HEK293 (cell line): ENCODE measurements around the gene BORCS6.

ENCODE experiments used
- BCL11A ChIP-seq: fragments of 450-650 bp; formaldehyde crosslinking; IDR thresholded peaks from 2 replicates; pipeline ENCODE4 v1.5.1; 2016; ENCODE audit warnings: low read depth, missing biosample characterization, missing genetic modification characterization
- HOXA7 ChIP-seq: sonication (generic); formaldehyde crosslinking; IDR thresholded peaks from 2 replicates; pipeline ENCODE4 v1.8.1; 2022; ENCODE audit warnings: missing genetic modification reagents, borderline replicate concordance
- MZF1 ChIP-seq: fragments of 450-650 bp; formaldehyde crosslinking; IDR thresholded peaks from 2 replicates; pipeline ENCODE4 v1.5.1; 2017; ENCODE audit warnings: missing biosample characterization, missing genetic modification characterization, borderline replicate concordance
- OSR2 ChIP-seq: fragments of 450-650 bp; formaldehyde crosslinking; IDR thresholded peaks from 2 replicates; pipeline ENCODE4 v1.5.1; 2016; ENCODE audit warnings: missing biosample characterization, missing genetic modification characterization
- RBAK ChIP-seq: fragments of 450-650 bp; formaldehyde crosslinking; IDR thresholded peaks from 2 replicates; pipeline ENCODE4 v1.5.1; 2016; ENCODE audit warnings: missing biosample characterization, missing genetic modification characterization
- REPIN1 ChIP-seq: fragments of 450-650 bp; formaldehyde crosslinking; IDR thresholded peaks from 2 replicates; pipeline ENCODE4 v1.5.1; 2017; ENCODE audit warnings: missing biosample characterization, missing genetic modification characterization, low read depth
- ZBTB17 ChIP-seq: fragments of 450-650 bp; formaldehyde crosslinking; IDR thresholded peaks from 2 replicates; pipeline ENCODE4 v1.5.1; 2016; ENCODE audit warnings: missing biosample characterization, missing genetic modification characterization
- ZNF114 ChIP-seq: fragments of 450-650 bp; formaldehyde crosslinking; IDR thresholded peaks from 2 replicates; pipeline ENCODE4 v1.5.0; 2017; ENCODE audit warnings: missing biosample characterization, missing genetic modification characterization
- ZNF121 ChIP-seq: fragments of 450-650 bp; formaldehyde crosslinking; IDR thresholded peaks from 2 replicates; pipeline ENCODE4 v1.5.1; 2016; ENCODE audit warnings: missing biosample characterization, missing genetic modification characterization
- ZNF132 ChIP-seq: fragments of 450-650 bp; formaldehyde crosslinking; IDR thresholded peaks from 2 replicates; pipeline ENCODE4 v1.5.1; 2017; ENCODE audit warnings: missing biosample characterization, missing genetic modification characterization, borderline replicate concordance
- ZNF16 ChIP-seq: fragments of 450-650 bp; formaldehyde crosslinking; IDR thresholded peaks from 2 replicates; pipeline ENCODE4 v1.5.1; 2016; ENCODE audit warnings: low read depth, missing biosample characterization, missing genetic modification characterization
- ZNF175 ChIP-seq: fragments of 450-650 bp; formaldehyde crosslinking; IDR thresholded peaks from 2 replicates; pipeline ENCODE4 v1.5.1; 2016; ENCODE audit warnings: missing biosample characterization, missing genetic modification characterization
- ZNF211 ChIP-seq: fragments of 450-650 bp; formaldehyde crosslinking; IDR thresholded peaks from 2 replicates; pipeline ENCODE4 v1.5.1; 2016; ENCODE audit warnings: low read depth, missing biosample characterization, missing genetic modification characterization
- ZNF266 ChIP-seq: fragments of 450-650 bp; formaldehyde crosslinking; IDR thresholded peaks from 2 replicates; pipeline ENCODE4 v1.5.1; 2016; ENCODE audit warnings: missing biosample characterization, missing genetic modification characterization, low read depth
- ZNF302 ChIP-seq: fragments of 450-650 bp; formaldehyde crosslinking; IDR thresholded peaks from 2 replicates; pipeline ENCODE4 v1.5.1; 2016; ENCODE audit warnings: missing biosample characterization, missing genetic modification characterization, low read depth
- ZNF354C ChIP-seq: fragments of 450-650 bp; formaldehyde crosslinking; IDR thresholded peaks from 2 replicates; pipeline ENCODE4 v1.5.1; 2016; ENCODE audit warnings: missing biosample characterization, missing genetic modification characterization, low read depth, borderline replicate concordance
- ZNF366 ChIP-seq: fragments of 450-650 bp; formaldehyde crosslinking; conservative IDR thresholded peaks from 2 replicates; pipeline ENCODE4 v1.5.1; 2016; ENCODE audit warnings: missing biosample characterization, missing genetic modification characterization
- ZNF391 ChIP-seq: fragments of 450-650 bp; formaldehyde crosslinking; IDR thresholded peaks from 2 replicates; pipeline ENCODE4 v1.5.1; 2016; ENCODE audit warnings: low read depth, missing biosample characterization, missing genetic modification characterization, borderline replicate concordance
- ZNF394 ChIP-seq: fragments of 450-650 bp; formaldehyde crosslinking; IDR thresholded peaks from 2 replicates; pipeline ENCODE4 v1.5.1; 2016; ENCODE audit warnings: missing biosample characterization, missing genetic modification characterization, mild to moderate bottlenecking, moderate library complexity, borderline replicate concordance
- ZNF416 ChIP-seq: fragments of 450-650 bp; formaldehyde crosslinking; IDR thresholded peaks from 2 replicates; pipeline ENCODE4 v1.5.1; 2016; ENCODE audit warnings: missing biosample characterization, missing genetic modification characterization
- ZNF660 ChIP-seq: fragments of 450-650 bp; IDR thresholded peaks from 2 replicates; pipeline ENCODE4 v1.5.1; 2018; ENCODE audit warnings: missing biosample characterization, mild to moderate bottlenecking, missing genetic modification characterization
- ZNF768 ChIP-seq: fragments of 450-650 bp; formaldehyde crosslinking; IDR thresholded peaks from 2 replicates; pipeline ENCODE4 v1.5.1; 2018; ENCODE audit warnings: missing biosample characterization, mild to moderate bottlenecking, missing genetic modification characterization
- ZNF791 ChIP-seq: fragments of 450-650 bp; formaldehyde crosslinking; IDR thresholded peaks from 2 replicates; pipeline ENCODE4 v1.5.1; 2016; ENCODE audit warnings: missing biosample characterization, missing genetic modification characterization
- ZNF843 ChIP-seq: fragments of 450-650 bp; formaldehyde crosslinking; IDR thresholded peaks from 2 replicates; pipeline ENCODE4 v1.5.1; 2016; ENCODE audit warnings: missing biosample characterization, missing genetic modification characterization
- TF ChIP-seq, protein P1 (sequence below): fragments of 450-650 bp; formaldehyde crosslinking; IDR thresholded peaks from 2 replicates; pipeline ENCODE4 v1.5.1; 2017; ENCODE audit warnings: missing biosample characterization, missing genetic modification characterization
- TF ChIP-seq, protein P2 (sequence below): fragments of 450-650 bp; formaldehyde crosslinking; IDR thresholded peaks from 2 replicates; pipeline ENCODE4 v1.5.1; 2016; ENCODE audit warnings: missing biosample characterization, missing genetic modification characterization
- TF ChIP-seq, protein P3 (sequence below): fragments of 450-650 bp; formaldehyde crosslinking; IDR thresholded peaks from 2 replicates; pipeline ENCODE4 v1.5.1; 2016; ENCODE audit warnings: missing biosample characterization, missing genetic modification characterization
- TF ChIP-seq, protein P4 (sequence below): fragments of 450-650 bp; formaldehyde crosslinking; IDR thresholded peaks from 2 replicates; pipeline ENCODE4 v1.5.1; 2016; ENCODE audit warnings: missing biosample characterization, missing genetic modification characterization, low read depth
- TF ChIP-seq, protein P5 (sequence below): fragments of 450-650 bp; formaldehyde crosslinking; IDR thresholded peaks from 2 replicates; pipeline ENCODE4 v1.5.1; 2016; ENCODE audit warnings: missing biosample characterization, missing genetic modification characterization, borderline replicate concordance
- TF ChIP-seq, protein P6 (sequence below): fragments of 450-650 bp; formaldehyde crosslinking; IDR thresholded peaks from 2 replicates; pipeline ENCODE4 v1.5.1; 2017; ENCODE audit warnings: missing biosample characterization, missing genetic modification characterization

Gene BORCS6

DNA sequence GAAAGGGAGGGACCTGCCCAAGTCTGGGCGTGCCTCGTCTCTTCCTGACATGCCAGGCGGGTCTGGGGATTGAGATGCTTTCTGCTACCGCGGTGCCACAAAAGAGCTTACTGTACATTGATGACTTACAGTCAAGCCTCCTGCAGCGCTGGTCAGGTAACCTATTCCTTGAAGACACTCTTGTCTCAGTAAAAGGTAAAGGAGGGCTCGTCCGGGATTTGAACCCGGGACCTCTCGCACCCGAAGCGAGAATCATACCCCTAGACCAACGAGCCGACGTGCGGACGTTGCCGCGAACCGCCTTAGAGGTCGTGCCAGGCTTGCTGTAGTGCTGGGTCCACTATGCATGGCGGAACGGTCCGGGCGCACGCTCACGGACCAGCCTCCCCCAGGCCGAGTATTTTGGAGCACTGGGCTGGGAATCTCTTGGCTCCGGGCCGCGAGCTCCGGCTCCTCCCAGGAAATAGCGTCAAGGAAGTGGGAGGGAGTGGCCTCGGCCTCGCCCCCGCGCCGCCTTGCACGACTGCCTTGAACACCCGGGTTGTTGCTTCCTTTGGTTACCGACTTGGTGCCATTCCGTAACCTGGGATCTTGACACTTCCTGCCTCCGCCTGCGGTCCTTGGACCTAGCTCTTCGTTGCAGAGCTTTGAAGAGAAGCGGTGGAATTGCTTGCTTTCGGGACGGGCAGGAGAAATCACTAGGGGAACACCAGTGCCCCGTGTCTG lies 32.8 kb upstream of the BORCS6 start (continued):
- TF ChIP-seq ZNF266 (tag by site-specific recombination) (no peak; the same call in 1 of the 2 replicates), ZNF768 (tag by site-specific recombination) (no peak), ZNF354C (tag by site-specific recombination) (no peak), ZNF16 (tag by site-specific recombination) (no peak), RBAK (tag by site-specific recombination) (no peak), ZNF843 (peak; percentile 38; the same call in 1 of the 2 replicates), OSR2 (tag by site-specific recombination) (peak; percentile 57), ZNF791 (no peak), ZNF175 (tag by site-specific recombination) (no peak), ZNF416 (tag by site-specific recombination) (no peak), ZNF391 (tag by site-specific recombination) (peak; percentile 94), ZNF660 (tag by site-specific recombination) (peak; percentile 85; the same call in 1 of the 2 replicates), ZNF211 (tag by site-specific recombination) (no peak), ZNF302 (tag by site-specific recombination) (no peak), ZNF114 (tag by site-specific recombination) (no peak), ZNF132 (tag by site-specific recombination) (no peak), MZF1 (tag by site-specific recombination) (peak; percentile 33; the same call in 1 of the 2 replicates), ZBTB17 (tag by site-specific recombination) (peak; percentile 51; the same call in 1 of the 2 replicates), ZNF121 (tag by site-specific recombination) (no peak), ZNF394 (tag by site-specific recombination) (peak; percentile 64), REPIN1 (tag by site-specific recombination) (0 out of 2 replicates have a peak, but pooled peaks have one; percentile 9), ZNF366 (tag by site-specific recombination) (no peak), HOXA7 (no peak), BCL11A (tag by site-specific recombination) (peak; percentile 98)
- TF ChIP-seq, protein P1, sequence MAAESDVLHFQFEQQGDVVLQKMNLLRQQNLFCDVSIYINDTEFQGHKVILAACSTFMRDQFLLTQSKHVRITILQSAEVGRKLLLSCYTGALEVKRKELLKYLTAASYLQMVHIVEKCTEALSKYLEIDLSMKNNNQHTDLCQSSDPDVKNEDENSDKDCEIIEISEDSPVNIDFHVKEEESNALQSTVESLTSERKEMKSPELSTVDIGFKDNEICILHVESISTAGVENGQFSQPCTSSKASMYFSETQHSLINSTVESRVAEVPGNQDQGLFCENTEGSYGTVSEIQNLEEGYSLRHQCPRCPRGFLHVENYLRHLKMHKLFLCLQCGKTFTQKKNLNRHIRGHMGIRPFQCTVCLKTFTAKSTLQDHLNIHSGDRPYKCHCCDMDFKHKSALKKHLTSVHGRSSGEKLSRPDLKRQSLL (tag by site-specific recombination): peak; percentile 83; the same call in 1 of the 2 replicates
- TF ChIP-seq, protein P2, sequence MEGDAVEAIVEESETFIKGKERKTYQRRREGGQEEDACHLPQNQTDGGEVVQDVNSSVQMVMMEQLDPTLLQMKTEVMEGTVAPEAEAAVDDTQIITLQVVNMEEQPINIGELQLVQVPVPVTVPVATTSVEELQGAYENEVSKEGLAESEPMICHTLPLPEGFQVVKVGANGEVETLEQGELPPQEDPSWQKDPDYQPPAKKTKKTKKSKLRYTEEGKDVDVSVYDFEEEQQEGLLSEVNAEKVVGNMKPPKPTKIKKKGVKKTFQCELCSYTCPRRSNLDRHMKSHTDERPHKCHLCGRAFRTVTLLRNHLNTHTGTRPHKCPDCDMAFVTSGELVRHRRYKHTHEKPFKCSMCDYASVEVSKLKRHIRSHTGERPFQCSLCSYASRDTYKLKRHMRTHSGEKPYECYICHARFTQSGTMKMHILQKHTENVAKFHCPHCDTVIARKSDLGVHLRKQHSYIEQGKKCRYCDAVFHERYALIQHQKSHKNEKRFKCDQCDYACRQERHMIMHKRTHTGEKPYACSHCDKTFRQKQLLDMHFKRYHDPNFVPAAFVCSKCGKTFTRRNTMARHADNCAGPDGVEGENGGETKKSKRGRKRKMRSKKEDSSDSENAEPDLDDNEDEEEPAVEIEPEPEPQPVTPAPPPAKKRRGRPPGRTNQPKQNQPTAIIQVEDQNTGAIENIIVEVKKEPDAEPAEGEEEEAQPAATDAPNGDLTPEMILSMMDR (tag by site-specific recombination): no peak
- TF ChIP-seq, protein P3, sequence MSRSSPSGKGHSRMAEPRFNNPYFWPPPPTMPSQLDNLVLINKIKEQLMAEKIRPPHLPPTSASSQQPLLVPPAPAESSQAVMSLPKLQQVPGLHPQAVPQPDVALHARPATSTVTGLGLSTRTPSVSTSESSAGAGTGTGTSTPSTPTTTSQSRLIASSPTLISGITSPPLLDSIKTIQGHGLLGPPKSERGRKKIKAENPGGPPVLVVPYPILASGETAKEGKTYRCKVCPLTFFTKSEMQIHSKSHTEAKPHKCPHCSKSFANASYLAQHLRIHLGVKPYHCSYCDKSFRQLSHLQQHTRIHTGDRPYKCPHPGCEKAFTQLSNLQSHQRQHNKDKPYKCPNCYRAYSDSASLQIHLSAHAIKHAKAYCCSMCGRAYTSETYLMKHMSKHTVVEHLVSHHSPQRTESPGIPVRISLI: no peak
- TF ChIP-seq, protein P4, sequence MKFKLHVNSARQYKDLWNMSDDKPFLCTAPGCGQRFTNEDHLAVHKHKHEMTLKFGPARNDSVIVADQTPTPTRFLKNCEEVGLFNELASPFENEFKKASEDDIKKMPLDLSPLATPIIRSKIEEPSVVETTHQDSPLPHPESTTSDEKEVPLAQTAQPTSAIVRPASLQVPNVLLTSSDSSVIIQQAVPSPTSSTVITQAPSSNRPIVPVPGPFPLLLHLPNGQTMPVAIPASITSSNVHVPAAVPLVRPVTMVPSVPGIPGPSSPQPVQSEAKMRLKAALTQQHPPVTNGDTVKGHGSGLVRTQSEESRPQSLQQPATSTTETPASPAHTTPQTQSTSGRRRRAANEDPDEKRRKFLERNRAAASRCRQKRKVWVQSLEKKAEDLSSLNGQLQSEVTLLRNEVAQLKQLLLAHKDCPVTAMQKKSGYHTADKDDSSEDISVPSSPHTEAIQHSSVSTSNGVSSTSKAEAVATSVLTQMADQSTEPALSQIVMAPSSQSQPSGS (tag by site-specific recombination): no peak; the same call in 1 of the 2 replicates
- TF ChIP-seq, protein P5, sequence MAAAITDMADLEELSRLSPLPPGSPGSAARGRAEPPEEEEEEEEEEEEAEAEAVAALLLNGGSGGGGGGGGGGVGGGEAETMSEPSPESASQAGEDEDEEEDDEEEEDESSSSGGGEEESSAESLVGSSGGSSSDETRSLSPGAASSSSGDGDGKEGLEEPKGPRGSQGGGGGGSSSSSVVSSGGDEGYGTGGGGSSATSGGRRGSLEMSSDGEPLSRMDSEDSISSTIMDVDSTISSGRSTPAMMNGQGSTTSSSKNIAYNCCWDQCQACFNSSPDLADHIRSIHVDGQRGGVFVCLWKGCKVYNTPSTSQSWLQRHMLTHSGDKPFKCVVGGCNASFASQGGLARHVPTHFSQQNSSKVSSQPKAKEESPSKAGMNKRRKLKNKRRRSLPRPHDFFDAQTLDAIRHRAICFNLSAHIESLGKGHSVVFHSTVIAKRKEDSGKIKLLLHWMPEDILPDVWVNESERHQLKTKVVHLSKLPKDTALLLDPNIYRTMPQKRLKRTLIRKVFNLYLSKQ (tag by site-specific recombination): no peak
- TF ChIP-seq, protein P6, sequence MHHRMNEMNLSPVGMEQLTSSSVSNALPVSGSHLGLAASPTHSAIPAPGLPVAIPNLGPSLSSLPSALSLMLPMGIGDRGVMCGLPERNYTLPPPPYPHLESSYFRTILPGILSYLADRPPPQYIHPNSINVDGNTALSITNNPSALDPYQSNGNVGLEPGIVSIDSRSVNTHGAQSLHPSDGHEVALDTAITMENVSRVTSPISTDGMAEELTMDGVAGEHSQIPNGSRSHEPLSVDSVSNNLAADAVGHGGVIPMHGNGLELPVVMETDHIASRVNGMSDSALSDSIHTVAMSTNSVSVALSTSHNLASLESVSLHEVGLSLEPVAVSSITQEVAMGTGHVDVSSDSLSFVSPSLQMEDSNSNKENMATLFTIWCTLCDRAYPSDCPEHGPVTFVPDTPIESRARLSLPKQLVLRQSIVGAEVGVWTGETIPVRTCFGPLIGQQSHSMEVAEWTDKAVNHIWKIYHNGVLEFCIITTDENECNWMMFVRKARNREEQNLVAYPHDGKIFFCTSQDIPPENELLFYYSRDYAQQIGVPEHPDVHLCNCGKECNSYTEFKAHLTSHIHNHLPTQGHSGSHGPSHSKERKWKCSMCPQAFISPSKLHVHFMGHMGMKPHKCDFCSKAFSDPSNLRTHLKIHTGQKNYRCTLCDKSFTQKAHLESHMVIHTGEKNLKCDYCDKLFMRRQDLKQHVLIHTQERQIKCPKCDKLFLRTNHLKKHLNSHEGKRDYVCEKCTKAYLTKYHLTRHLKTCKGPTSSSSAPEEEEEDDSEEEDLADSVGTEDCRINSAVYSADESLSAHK (tag by site-specific recombination): peak; percentile 46; the same call in 1 of the 2 replicates
